Endometrium (tissue), 2 donors: Measurements from ENCODE around the gene GUCA1A.

Experiments
- FAIRE-seq: peaks from 2 replicates; lab custom pipeline; 2012; peaks lifted over from hg19 to GRCh38; lab: Jason Lieb, UNC
- donor health status: control.
- donor health status: control.

Gene GUCA1A

GRCh38 chr6:42173101-42173500 is at the start of gene GUCA1A:
TSS of gene GUCA1A (plus strand) at chr6:42173364. CDS start at chr6:42173614, 250 bp downstream.
- no peak for FAIRE-seq

- no peak for FAIRE-seq
These were observed 49.6 kb upstream of the GUCA1A start for GRCh38 chr6:42123379-42124103.

GRCh38 chr6:42124223-42124836 is 48.8 kb upstream of the GUCA1A start:
- no peak for FAIRE-seq

- no peak for FAIRE-seq
These were observed 47.9 kb upstream of the GUCA1A start for GRCh38 chr6:42125231-42125630.

- no peak for FAIRE-seq
These were observed 47.5 kb upstream of the GUCA1A start for GRCh38 chr6:42125663-42126062.

- no peak for FAIRE-seq
These were observed 44.5 kb upstream of the GUCA1A start for GRCh38 chr6:42128460-42129359.

GRCh38 chr6:42129360-42129676 is 43.8 kb upstream of the GUCA1A start:
- no peak for FAIRE-seq

GRCh38 chr6:42131531-42131930 is 41.6 kb upstream of the GUCA1A start:
- FAIRE-seq: no peak

DNA sequence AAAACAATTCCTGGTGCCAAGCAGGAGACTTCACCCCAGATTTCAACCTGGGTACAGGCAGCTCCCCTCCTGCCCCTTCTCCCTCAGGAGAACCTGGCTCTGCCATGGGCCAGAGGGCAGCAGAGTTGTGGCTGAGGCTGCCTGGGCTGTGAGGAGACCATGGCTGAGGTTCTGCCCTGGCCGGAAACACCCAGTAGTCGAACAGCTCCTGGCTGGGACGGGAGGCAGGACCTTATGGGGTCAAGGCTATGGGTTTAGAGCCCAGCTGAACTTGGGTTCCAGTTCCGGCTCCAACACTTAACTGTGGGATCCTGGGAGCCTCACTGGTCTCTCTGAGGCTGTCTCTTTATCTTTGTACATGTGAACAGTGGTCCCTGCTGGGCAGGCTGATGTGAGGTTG is 39.2 kb upstream of the GUCA1A start:
- FAIRE-seq: no peak

GRCh38 chr6:42135161-42135560 is 38.0 kb upstream of the GUCA1A start:
- FAIRE-seq: no peak

- no peak for FAIRE-seq
These were observed 37.4 kb upstream of the GUCA1A start for GRCh38 chr6:42135722-42136121.

- no peak for FAIRE-seq
These were observed 36.5 kb upstream of the GUCA1A start for GRCh38 chr6:42136508-42137193.

DNA sequence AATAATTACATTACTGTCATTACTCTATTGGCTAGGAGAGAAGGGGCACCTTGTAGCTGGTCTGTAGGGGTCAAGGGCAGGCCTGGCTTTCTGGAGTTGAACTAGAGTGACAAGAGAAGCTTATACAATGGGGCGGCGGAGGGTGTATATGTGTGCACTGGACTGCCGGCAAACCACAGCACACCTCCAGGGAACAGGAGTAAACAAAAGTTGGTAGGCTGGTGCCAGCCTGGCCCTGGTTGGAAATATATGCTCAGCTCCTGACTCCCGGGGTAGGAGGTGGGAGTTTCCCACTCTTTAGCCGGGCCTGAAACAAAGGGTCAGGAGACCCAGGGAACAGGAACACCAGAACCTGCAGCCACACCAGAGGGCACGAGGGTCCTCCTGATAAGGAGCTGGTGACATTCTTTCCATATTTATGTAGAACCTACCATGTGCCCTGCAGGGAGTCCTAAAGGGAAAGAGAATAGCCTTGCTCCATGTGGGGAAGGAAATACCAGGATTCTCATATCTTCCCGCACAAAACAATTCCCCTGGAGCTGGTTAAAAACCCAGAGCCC is 35.9 kb upstream of the GUCA1A start:
- no peak for FAIRE-seq

GRCh38 chr6:42138190-42138589 is 35.0 kb upstream of the GUCA1A start:
- FAIRE-seq: no peak

DNA sequence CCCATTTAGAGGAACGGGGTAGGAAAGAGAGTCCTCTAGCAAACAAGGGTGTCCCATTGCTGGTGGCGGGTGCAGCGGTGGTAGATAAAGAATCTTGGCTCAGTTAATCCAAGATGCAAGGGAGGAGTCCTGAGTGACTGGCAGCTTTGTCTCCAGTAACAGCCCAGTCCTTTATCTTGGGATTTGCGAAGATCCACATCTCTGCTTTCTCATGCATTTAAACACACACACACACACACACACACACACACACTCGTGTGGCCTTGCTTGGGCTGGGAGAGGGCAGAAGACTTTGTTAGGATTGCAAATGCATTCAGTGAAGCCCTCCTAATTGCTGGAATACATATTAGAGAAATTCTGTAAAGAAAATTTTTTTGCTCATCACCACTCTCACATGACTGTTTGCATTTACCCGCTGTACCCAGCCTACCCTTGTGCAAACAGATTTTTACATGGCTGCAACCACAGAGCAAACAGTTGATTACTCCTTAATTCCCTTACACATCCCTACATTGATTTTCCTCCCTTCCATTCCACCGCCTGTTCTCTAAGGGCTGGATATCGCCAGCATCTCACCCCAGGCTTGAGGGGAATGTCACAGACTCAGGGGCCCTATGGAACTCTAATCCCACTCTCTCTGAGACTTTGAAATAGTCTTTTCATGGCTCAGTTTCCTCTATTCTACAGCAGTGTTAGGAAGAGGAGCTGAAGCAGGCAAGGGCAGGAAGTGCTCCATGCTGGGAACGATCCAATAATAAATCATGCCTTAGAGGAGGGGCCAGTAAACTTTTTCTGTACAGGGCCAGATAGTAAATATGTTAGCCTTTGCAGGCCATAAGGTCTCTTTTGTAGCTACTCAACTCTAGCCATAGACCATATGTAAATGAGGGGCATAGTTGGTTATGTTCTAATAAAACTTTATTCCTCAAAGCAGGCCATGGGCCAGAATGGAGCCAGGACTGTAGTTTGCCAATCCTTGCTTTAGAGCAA is 34.2 kb upstream of the GUCA1A start:
- FAIRE-seq: no peak

DNA sequence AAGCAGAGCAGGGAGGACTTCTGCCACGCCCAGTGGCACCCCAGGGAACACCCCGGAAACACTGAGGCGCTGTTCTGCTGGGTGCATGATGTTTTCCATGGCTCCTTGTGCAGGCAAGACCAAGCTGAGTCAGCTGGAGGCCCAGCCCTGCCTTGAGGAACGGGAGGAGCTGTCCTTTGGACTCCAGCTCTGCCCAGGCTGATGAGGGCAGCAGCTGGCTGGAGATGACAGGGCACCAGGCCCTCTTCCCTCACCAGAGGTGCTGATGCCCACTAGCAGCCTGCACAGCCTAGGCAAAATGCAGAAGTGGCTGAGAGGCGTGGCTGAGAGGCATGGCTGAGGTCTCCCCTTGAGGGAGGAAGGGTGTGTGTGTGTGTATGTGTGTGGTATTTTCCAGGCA is 33.1 kb upstream of the GUCA1A start:
- no peak for FAIRE-seq

- FAIRE-seq: no peak
These were observed 32.2 kb upstream of the GUCA1A start for GRCh38 chr6:42140756-42141602.

- FAIRE-seq: no peak
These were observed 31.5 kb upstream of the GUCA1A start for GRCh38 chr6:42141603-42142117.

GRCh38 chr6:42142118-42142835 is 30.9 kb upstream of the GUCA1A start, which contains the start of gene C6orf132:
TSS of gene C6orf132 (minus strand) at chr6:42142620. CDS start at chr6:42142444, 176 bp downstream.
- no peak for FAIRE-seq
